ENCODE results near the gene EFNA4.

- TF ChIP-seq POLR2A (IDR thresholded peaks at IDR 0.05; ENCODE audit: low read depth, low read length) (no peak), TAF1 (IDR thresholded peaks at IDR 0.05; ENCODE audit: borderline replicate concordance, low read depth, low read length) (no peak), POLR2AphosphoS5 (IDR thresholded peaks at IDR 0.05; ENCODE audit: low read depth, low read length) (no peak)
Measured at GRCh38 chr1:155070721-155071569, 7.4 kb downstream of the EFNA4 start.
